GM18907 (cell line): ENCODE results near the gene TMEM150B.

Source experiments
- ATAC-seq: cut with Tn5 transposase; IDR thresholded peaks from one replicate; pipeline ENCODE4 v1.9.1; 2021; ENCODE audit warnings: mild to moderate bottlenecking, moderate library complexity; ENCODE audit not compliant: unreplicated experiment

The TMEM150B gene

GRCh38 chr19:55308281-55308680, 16.9 kb downstream of the TMEM150B start:
- ATAC-seq = no peak

GRCh38 chr19:55306712-55307111, 18.4 kb downstream of the TMEM150B start:
- ATAC-seq = no peak

GRCh38 chr19:55305983-55306562, 19.1 kb downstream of the TMEM150B start:
- ATAC-seq = no peak

- ATAC-seq = no peak
These were observed 19.6 kb downstream of the TMEM150B start for GRCh38 chr19:55305491-55305890.

GRCh38 chr19:55304980-55305379, 20.2 kb downstream of the TMEM150B start:
- ATAC-seq = no peak

- no peak for ATAC-seq
These were observed 20.7 kb downstream of the TMEM150B start for GRCh38 chr19:55304279-55304978.

GRCh38 chr19:55303477-55303876, 21.7 kb downstream of the TMEM150B start:
- ATAC-seq = no peak

- no peak for ATAC-seq
These were observed 22.8 kb downstream of the TMEM150B start for GRCh38 chr19:55302318-55302703.

- ATAC-seq = peak; percentile 70
These were observed 23.5 kb downstream of the TMEM150B start for GRCh38 chr19:55301459-55302317.

GRCh38 chr19:55300886-55301458, 24.2 kb downstream of the TMEM150B start:
- ATAC-seq = no peak

GRCh38 chr19:55299991-55300390, 25.1 kb downstream of the TMEM150B start:
- no peak for ATAC-seq

- no peak for ATAC-seq
These were observed 27.9 kb downstream of the TMEM150B start for GRCh38 chr19:55297267-55297666.

GRCh38 chr19:55289117-55289796, 35.9 kb downstream of the TMEM150B start:
- no peak for ATAC-seq

- ATAC-seq = no peak
These were observed 37.6 kb downstream of the TMEM150B start for GRCh38 chr19:55287361-55288079.

- ATAC-seq = no peak
These were observed 39.8 kb downstream of the TMEM150B start for GRCh38 chr19:55285229-55285890.

- ATAC-seq = no peak
These were observed 40.6 kb downstream of the TMEM150B start for GRCh38 chr19:55284405-55285058.

- ATAC-seq = no peak
These were observed 41.4 kb downstream of the TMEM150B start, which contains the start of gene BRSK1 for GRCh38 chr19:55283548-55284377. Gene BRSK1, plus strand, starts transcription at chr19:55283997. Its CDS starts 446 bp downstream, at chr19:55284443.
